HG03565 (cell line): ENCODE data around the gene ZBP1.

Source experiments
- ATAC-seq: cut with Tn5 transposase; IDR thresholded peaks from one replicate; pipeline ENCODE4 v1.9.1; 2021; ENCODE audit warnings: mild to moderate bottlenecking, moderate library complexity; ENCODE audit not compliant: unreplicated experiment

Gene ZBP1

GRCh38 chr20:57588596-57588995 is 31.6 kb downstream of the ZBP1 start:
- no peak for ATAC-seq

- ATAC-seq = no peak
Measured at GRCh38 chr20:57587989-57588377, 32.2 kb downstream of the ZBP1 start.

- ATAC-seq = no peak
Measured at GRCh38 chr20:57587278-57587988, 32.8 kb downstream of the ZBP1 start.

GRCh38 chr20:57586943-57587277 is 33.3 kb downstream of the ZBP1 start:
- ATAC-seq = no peak

- ATAC-seq = no peak
Measured at GRCh38 chr20:57586370-57586793, 33.8 kb downstream of the ZBP1 start.

GRCh38 chr20:57585466-57586213 is 34.6 kb downstream of the ZBP1 start:
- ATAC-seq = no peak

GRCh38 chr20:57584768-57585461 is 35.3 kb downstream of the ZBP1 start:
- ATAC-seq = no peak

- no peak for ATAC-seq
Measured at GRCh38 chr20:57583289-57584257, 36.7 kb downstream of the ZBP1 start.

GRCh38 chr20:57582432-57583288 is 37.6 kb downstream of the ZBP1 start:
- ATAC-seq = no peak

GRCh38 chr20:57582029-57582378 is 38.2 kb downstream of the ZBP1 start:
- ATAC-seq = no peak

- no peak for ATAC-seq
Measured at GRCh38 chr20:57581202-57582028, 38.8 kb downstream of the ZBP1 start.

- no peak for ATAC-seq
Measured at GRCh38 chr20:57580478-57581201, 39.6 kb downstream of the ZBP1 start.

- ATAC-seq = no peak
Measured at GRCh38 chr20:57579898-57580447, 40.3 kb downstream of the ZBP1 start.

GRCh38 chr20:57579331-57579897 is 40.8 kb downstream of the ZBP1 start:
- ATAC-seq = no peak

GRCh38 chr20:57578476-57579165 is 41.6 kb downstream of the ZBP1 start:
- no peak for ATAC-seq

GRCh38 chr20:57577679-57578475 is 42.3 kb downstream of the ZBP1 start:
- no peak for ATAC-seq
